ENCODE results near the gene PLA2G2F. TPM values are rescaled to one million over a fixed set of nuclear protein-coding genes. Genes with fewer than 3 reads are reported as not detected.

Gene PLA2G2F
- total and polyA plus RNA-seq, 2 of the 13 experiments (the other 11 are each of a cell fraction or from before 2014, with no cell fraction given), result not detected

DNA sequence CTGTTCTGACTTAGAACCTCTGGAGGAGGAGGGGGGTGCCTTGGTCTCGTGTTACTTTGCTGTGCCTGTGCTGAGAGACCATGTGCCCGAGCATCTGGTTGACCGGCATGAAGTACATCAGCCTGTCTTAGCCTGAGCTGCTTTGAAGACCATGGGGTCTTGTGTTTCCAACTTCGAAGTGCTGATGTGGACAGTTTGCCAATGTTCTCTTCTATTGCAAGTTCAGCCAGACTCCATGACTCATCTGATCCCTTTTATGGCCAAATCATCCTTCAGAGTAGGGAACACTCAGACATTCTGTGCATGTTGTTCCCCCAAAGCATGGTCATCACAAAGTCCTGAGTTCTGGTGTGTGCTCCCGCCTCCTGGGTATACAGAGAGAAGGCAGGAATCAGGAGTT lies 53.2 kb downstream of the PLA2G2F start (continued):
- TF ChIP-seq ZNF687 (CRISPR knock-in tag; IDR thresholded peaks at IDR 0.05) (no peak), THAP11 (CRISPR knock-in tag; IDR thresholded peaks at IDR 0.05) (no peak), SRSF1 (optimal IDR thresholded peaks at IDR 0.05; ENCODE audit: low read depth, low read length) (no peak), ZNF251 (CRISPR knock-in tag; IDR thresholded peaks at IDR 0.05) (no peak), TAF15 (IDR thresholded peaks at IDR 0.05; ENCODE audit: low read depth, low read length, poor library complexity, severe bottlenecking) (no peak), ZNF674 (CRISPR knock-in tag; IDR thresholded peaks at IDR 0.05; ENCODE audit: low read depth) (no peak)

DNA sequence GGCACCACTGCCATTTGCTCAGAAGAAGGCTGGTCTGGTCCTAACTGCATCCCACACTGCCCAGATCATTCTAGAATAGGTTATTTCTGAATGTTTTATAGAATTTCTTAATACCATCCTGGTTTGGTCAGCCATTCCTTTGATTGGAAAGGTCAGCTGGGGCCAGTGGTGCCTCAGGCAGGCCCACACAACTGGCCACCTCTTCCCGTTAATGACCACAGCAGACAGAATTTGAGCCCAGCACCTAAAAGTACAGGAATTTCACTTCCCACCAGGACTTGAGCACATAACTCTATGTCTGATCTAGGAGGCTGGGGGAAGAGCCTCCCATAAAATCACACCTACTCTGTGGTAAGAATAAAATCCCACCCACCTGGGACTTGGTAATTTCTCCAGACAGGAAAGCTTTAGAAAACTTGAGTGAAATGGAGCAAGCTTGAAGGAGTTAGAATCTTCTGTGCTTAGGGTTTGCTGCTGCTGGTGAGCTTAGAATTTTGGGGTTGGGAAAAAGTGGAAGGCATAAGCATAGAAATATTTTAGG lies 53.8 kb downstream of the PLA2G2F start:
- FAIRE-seq, result no peak
- POLR2A ChIA-PET, result no interaction called here
- no peak overlapping the region for H3K27ac ChIP-seq (ENCODE audit: extremely low read length, insufficient read depth, low read length)
- H3K4me3 ChIP-seq (replicated peaks in 1 of 3; ENCODE audit: insufficient read depth in 1 of 3, low read depth in 2 of 3, low read length in 3 of 3), result no peak overlapping the region
- in situ Hi-C loops (cut with HindIII; ENCODE audit: extremely low pct_ligation_motif_present, low pct_unique_long_range_greater_than_20kb) (loop anchor here (10.0 kb wide), 1 partner anchor 218 kb away; the partner anchor contains the start of gene PLA2G2A), intact Hi-C loops (cut with micrococcal nuclease; ENCODE audit: unreplicated experiment) (no loop called here)
- H3K27me3 ChIP-seq (ENCODE audit: control insufficient read depth in 1 of 2, insufficient read depth in 2 of 2, low read length in 2 of 2), result peaks cover 2 to 40% of the 10 kb centered on the region in 2 experiments; a peak in 4 of 5 replicates
- BruUV-seq (replicated peaks), result no TSS peak
- H3K79me2 ChIP-seq (ENCODE audit: insufficient read depth, low read length), result no peaks in the 10 kb centered on the region
- no peaks in the 10 kb centered on the region for H4K20me1 ChIP-seq (ENCODE audit: insufficient read depth, low read length)
- no peak for ATAC-seq
- H3K4me2 ChIP-seq (ENCODE audit: low read depth, low read length), result no peak overlapping the region
- no peaks in the 10 kb centered on the region for H3K36me3 ChIP-seq (replicated peaks in 1 of 2; ENCODE audit: control insufficient read depth in 1 of 2, insufficient read depth in 2 of 2, low read length in 2 of 2)
- no peaks in the 10 kb centered on the region for H3K9me3 ChIP-seq (ENCODE audit: low read length)
- WGBS (ENCODE audit: low lambda C conversion rate), result 70% methylated on average over 1 of the region's 1 CpG
- H2AFZ ChIP-seq (ENCODE audit: low read length), result no peak overlapping the region
- no peak overlapping the region for H3K9ac ChIP-seq (ENCODE audit: insufficient read depth, low read depth, low read length)
- peaks cover 5% of the 10 kb centered on the region; the same call in 1 of the 2 replicates for H3K4me1 ChIP-seq (ENCODE audit: insufficient read depth, low read length)
- DNase-seq (ENCODE audit: low spot score), result no peak
- CTCF ChIA-PET (ENCODE audit: low intra/inter-chr PET ratio, low total read pairs), result interaction anchor here (0.9 kb wide), 1 partner anchor 218 kb away, joined by 3 read pairs; no protein-coding TSS in a partner anchor
- TF ChIP-seq, protein P1, sequence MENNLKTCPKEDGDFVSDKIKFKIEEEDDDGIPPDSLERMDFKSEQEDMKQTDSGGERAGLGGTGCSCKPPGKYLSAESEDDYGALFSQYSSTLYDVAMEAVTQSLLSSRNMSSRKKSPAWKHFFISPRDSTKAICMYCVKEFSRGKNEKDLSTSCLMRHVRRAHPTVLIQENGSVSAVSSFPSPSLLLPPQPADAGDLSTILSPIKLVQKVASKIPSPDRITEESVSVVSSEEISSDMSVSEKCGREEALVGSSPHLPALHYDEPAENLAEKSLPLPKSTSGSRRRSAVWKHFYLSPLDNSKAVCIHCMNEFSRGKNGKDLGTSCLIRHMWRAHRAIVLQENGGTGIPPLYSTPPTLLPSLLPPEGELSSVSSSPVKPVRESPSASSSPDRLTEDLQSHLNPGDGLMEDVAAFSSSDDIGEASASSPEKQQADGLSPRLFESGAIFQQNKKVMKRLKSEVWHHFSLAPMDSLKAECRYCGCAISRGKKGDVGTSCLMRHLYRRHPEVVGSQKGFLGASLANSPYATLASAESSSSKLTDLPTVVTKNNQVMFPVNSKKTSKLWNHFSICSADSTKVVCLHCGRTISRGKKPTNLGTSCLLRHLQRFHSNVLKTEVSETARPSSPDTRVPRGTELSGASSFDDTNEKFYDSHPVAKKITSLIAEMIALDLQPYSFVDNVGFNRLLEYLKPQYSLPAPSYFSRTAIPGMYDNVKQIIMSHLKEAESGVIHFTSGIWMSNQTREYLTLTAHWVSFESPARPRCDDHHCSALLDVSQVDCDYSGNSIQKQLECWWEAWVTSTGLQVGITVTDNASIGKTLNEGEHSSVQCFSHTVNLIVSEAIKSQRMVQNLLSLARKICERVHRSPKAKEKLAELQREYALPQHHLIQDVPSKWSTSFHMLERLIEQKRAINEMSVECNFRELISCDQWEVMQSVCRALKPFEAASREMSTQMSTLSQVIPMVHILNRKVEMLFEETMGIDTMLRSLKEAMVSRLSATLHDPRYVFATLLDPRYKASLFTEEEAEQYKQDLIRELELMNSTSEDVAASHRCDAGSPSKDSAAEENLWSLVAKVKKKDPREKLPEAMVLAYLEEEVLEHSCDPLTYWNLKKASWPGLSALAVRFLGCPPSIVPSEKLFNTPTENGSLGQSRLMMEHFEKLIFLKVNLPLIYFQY (CRISPR knock-in tag; IDR thresholded peaks at IDR 0.05; ENCODE audit: borderline replicate concordance), result no peak
- TF ChIP-seq ZNF556 (CRISPR knock-in tag; IDR thresholded peaks at IDR 0.05; ENCODE audit: borderline replicate concordance) (no peak), JUND (CRISPR knock-in tag; IDR thresholded peaks at IDR 0.05) (no peak)
